ENCODE measurements around the gene FRMD4B. TPM values are rescaled to one million over a fixed set of nuclear protein-coding genes. Genes with fewer than 3 reads are reported as not detected.

Gene FRMD4B
- polyA plus RNA-seq, 3 donors = 13.2 to 21.0 (median 19.6) TPM

- H3K9me3 ChIP-seq (replicated peaks in 1 of 2; ENCODE audit: control insufficient read depth in 1 of 2, insufficient read depth in 1 of 2, low read length in 2 of 2) = no peaks in the 10 kb centered on the region
- peaks cover 20 to 38% of the 10 kb centered on the region in 2 donors for H3K36me3 ChIP-seq (replicated peaks in 1 of 2; ENCODE audit: control insufficient read depth in 1 of 2, insufficient read depth in 2 of 2, low read length in 2 of 2)
- H3K27ac Mint-ChIP-seq = peak overlapping the region in 2 of 7 donors; percentile 26 to 68
- no peak overlapping the region for H3K9ac ChIP-seq (ENCODE audit: insufficient read depth, low read length, poor library complexity, severe bottlenecking)
- H4K20me1 ChIP-seq (ENCODE audit: insufficient read depth, low read length) = no peaks in the 10 kb centered on the region
- no peak overlapping the region for H2AFZ ChIP-seq (ENCODE audit: insufficient read depth, low read depth, low read length, poor library complexity, severe bottlenecking)
- H3K9me3 Mint-ChIP-seq = no peaks in the 10 kb centered on the region
- peak overlapping the region in 1 of 2 donors; percentile 63 for H3K27ac ChIP-seq (ENCODE audit: low read depth in 1 of 2, low read length in 2 of 2)
- no peaks in the 10 kb centered on the region for H3K27me3 ChIP-seq (ENCODE audit: control insufficient read depth in 2 of 2, insufficient read depth in 2 of 2, low read length in 2 of 2)
- DNase-seq = no peak
- peaks cover 43 to 55% of the 10 kb centered on the region in 2 donors for H3K36me3 Mint-ChIP-seq
- no CpG with 5 or more reads among the region's 6 CpGs for WGBS (ENCODE audit: insufficient coverage)
- H3K27me3 Mint-ChIP-seq (ENCODE audit: low read depth in 3 of 3) = no peaks in the 10 kb centered on the region
- intact Hi-C loops (cut with micrococcal nuclease) = no loop called here
- TF ChIP-seq CTCF (IDR thresholded peaks at IDR 0.05) = no peak
- H3K4me1 ChIP-seq (ENCODE audit: control insufficient read depth in 1 of 2, insufficient read depth in 2 of 2, low read length in 2 of 2) = peaks cover 3% of the 10 kb centered on the region in 2 donors
- no peaks in the 10 kb centered on the region for H3K79me2 ChIP-seq (ENCODE audit: insufficient read depth, low read length)
- H3K4me3 ChIP-seq (replicated peaks in 1 of 3; ENCODE audit: low read depth in 2 of 3, low read length in 3 of 3) = no peak overlapping the region
- H3K4me2 ChIP-seq (replicated peaks; ENCODE audit: extremely low read depth, low read length, poor library complexity, severe bottlenecking) = peak overlapping the region; percentile 64
- peak overlapping the region in 1 of 2 donors; percentile 67 for H3K4me3 Mint-ChIP-seq
- peaks cover 4% of the 10 kb centered on the region for H3K4me1 Mint-ChIP-seq
Observed at GRCh38 chr3:69199942-69200341, 185.9 kb downstream of the FRMD4B start.

GRCh38 chr3:69197922-69198530, 187.9 kb downstream of the FRMD4B start:
- no peak overlapping the region for H3K4me3 Mint-ChIP-seq
- no peak for TF ChIP-seq CTCF (IDR thresholded peaks at IDR 0.05)
- peaks cover 46 to 62% of the 10 kb centered on the region in 2 donors for H3K36me3 Mint-ChIP-seq
- H3K79me2 ChIP-seq (ENCODE audit: insufficient read depth, low read length) = no peaks in the 10 kb centered on the region
- no peaks in the 10 kb centered on the region for H3K9me3 ChIP-seq (replicated peaks in 1 of 2; ENCODE audit: control insufficient read depth in 1 of 2, insufficient read depth in 1 of 2, low read length in 2 of 2)
- no peaks in the 10 kb centered on the region for H4K20me1 ChIP-seq (ENCODE audit: insufficient read depth, low read length)
- H3K4me3 ChIP-seq (replicated peaks in 1 of 3; ENCODE audit: low read depth in 2 of 3, low read length in 3 of 3) = no peak overlapping the region
- intact Hi-C loops (cut with micrococcal nuclease) = no loop called here
- H3K4me2 ChIP-seq (replicated peaks; ENCODE audit: extremely low read depth, low read length, poor library complexity, severe bottlenecking) = no peak overlapping the region
- no peaks in the 10 kb centered on the region for H3K9me3 Mint-ChIP-seq
- no peak for DNase-seq
- no peak overlapping the region for H3K27ac ChIP-seq (ENCODE audit: low read depth in 1 of 2, low read length in 2 of 2)
- 86% methylated on average over 1 of the region's 8 CpGs for WGBS (ENCODE audit: insufficient coverage)
- no peak overlapping the region for H3K27ac Mint-ChIP-seq
- peaks cover 37 to 52% of the 10 kb centered on the region in 2 donors for H3K36me3 ChIP-seq (replicated peaks in 1 of 2; ENCODE audit: control insufficient read depth in 1 of 2, insufficient read depth in 2 of 2, low read length in 2 of 2)
- H3K27me3 Mint-ChIP-seq (ENCODE audit: low read depth in 3 of 3) = no peaks in the 10 kb centered on the region
- H3K27me3 ChIP-seq (ENCODE audit: control insufficient read depth in 2 of 2, insufficient read depth in 2 of 2, low read length in 2 of 2) = no peaks in the 10 kb centered on the region
- peaks cover 3% of the 10 kb centered on the region in 2 donors for H3K4me1 ChIP-seq (ENCODE audit: control insufficient read depth in 1 of 2, insufficient read depth in 2 of 2, low read length in 2 of 2)
- peaks cover 4% of the 10 kb centered on the region for H3K4me1 Mint-ChIP-seq
- H2AFZ ChIP-seq (ENCODE audit: insufficient read depth, low read depth, low read length, poor library complexity, severe bottlenecking) = no peak overlapping the region
- no peak overlapping the region for H3K9ac ChIP-seq (ENCODE audit: insufficient read depth, low read length, poor library complexity, severe bottlenecking)
